Epithelial cell of proximal tubule (primary cell): ENCODE data around the gene RBM44. TPM values are rescaled to one million over a fixed set of nuclear protein-coding genes. Genes with fewer than 3 reads are reported as not detected.
"Not testable (repeated sequence)": the region's sequence is repeated elsewhere in the genome, so short reads cannot be mapped to it uniquely, and the experiment has no call there.

Experiments used
- DNase-seq: peaks from one replicate; pipeline ENCODE4 v3.0.0-alpha.2; 2011; ENCODE audit warnings: low read depth
- H3K4me3 ChIP-seq: 2 replicates; pipeline ENCODE4 v1.5.1; 2011; ENCODE audit warnings: low read depth, mild to moderate bottlenecking, low read length
- CTCF ChIP-seq: conservative IDR thresholded peaks from 2 replicates; pipeline ENCODE4 v1.5.1; 2012; ENCODE audit warnings: low read depth, mild to moderate bottlenecking, low read length
- total RNA-seq: library from RNA; depleted of rRNA; stranded (reverse); fragments of >200 nt; gene quantifications from 2 replicates; pipeline ENCODE4 v1.2.3, GENCODE V29; 2015

RBM44 gene
- total RNA-seq, 1 donor from 2014 or later: 0.75 TPM

DNA sequence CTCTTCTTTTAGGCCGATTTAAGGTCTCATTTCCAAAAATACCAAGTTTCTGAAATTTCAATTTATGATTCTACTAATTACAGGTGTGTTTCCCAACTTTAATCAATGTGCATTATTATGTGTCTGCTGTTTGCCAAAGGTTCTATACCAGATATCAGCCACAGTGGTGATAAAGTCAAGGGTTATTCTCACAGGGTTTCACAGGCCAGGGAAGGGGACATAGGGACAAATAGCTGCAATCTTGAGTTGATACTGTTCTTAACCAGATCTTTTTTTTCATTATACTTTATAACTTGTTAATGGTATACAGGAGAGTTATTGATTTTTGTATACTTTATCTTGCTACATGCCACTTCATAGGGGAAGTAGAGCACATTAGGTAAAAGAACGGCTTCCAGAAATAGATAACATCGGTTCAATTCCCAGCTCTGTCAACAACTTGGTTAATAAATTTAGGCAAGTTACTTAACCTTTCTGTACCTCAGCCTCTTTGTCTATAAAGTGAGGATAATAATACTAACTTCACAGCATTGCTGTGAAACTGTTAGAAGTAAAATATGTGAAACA is 28.9 kb downstream of the RBM44 start:
- DNase-seq: no peak
- no peak overlapping the region for H3K4me3 ChIP-seq
- TF ChIP-seq CTCF: no peak

DNA sequence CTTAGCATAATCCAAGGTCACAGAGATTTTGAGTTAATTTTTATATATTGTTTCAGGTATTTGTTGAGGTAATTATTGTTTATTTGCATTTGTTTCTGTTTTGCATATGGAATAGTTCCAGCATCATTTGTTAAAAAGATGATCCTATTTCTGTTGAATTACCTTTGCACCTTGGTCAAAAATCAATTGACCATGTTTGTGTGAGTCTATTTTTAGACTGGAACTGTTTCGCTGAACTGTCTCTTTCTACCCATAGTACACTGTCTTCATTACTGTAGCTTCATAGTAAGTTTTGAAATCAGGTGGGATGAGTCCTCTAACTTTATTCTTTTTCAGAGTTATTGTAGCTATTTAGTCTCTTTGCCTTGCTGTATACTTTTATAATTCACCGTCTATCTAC is 31.9 kb downstream of the RBM44 start:
- H3K4me3 ChIP-seq: no peak overlapping the region
- TF ChIP-seq CTCF: no peak
- DNase-seq: no peak

DNA sequence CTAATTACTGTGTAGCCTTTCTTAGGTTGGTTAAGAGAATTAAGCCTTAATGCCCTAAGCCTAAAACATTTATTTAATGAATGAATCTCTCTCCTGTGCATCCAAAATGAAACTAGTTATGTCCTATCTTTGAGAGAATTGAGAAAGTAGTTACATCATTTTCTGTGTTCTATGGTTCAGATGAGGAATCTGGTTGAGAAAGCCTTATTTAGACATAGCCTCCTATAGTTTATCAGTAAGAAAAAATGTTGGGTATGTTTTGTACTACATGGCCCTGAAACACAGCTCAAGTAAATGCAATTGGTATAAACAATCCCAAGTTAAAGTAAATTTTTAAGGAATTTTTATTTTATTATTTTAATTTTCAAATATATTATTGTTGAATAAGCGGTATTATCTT is 35.0 kb downstream of the RBM44 start:
- TF ChIP-seq CTCF: no peak
- no peak overlapping the region for H3K4me3 ChIP-seq
- no peak for DNase-seq

DNA sequence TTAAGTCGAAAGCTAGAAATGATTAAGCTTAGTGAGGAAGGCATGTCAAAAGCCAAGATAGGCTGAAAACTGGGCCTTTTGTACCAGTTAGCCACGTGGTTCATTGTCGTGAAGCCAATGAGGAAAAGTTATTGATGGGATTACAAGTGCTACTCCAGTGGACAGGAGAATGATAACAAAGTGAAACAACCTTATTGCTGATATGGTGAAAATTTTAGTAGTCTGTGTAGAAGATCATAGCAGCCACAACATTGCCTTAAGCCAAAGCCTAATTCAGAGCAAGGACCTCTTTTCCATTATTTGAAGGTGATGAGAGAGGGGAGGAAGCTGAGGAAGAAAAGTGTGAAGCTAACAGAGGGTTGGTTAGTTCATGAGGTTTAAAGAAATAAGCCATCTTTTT is 36.8 kb downstream of the RBM44 start:
- DNase-seq: no peak
- TF ChIP-seq CTCF: no peak
- H3K4me3 ChIP-seq: no peak overlapping the region

DNA sequence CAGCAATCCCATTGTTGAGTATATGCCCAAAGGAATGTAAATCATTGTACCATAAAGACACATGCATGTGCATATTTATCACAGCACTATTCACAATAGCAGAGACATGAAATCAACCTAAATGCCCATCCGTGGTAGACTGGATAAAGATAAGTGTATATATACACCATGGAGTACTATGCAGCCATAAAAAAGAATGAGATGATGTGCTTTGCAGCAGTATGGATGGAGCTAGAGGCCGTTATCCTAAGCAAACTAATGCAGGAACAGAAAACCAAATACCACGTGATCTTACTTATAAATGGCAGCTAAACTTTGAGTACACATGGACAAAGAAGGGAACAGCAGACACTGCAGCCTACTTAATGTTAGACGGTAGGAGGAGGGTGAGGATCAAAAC is 42.5 kb downstream of the RBM44 start:
- TF ChIP-seq CTCF: no peak
- no peak overlapping the region for H3K4me3 ChIP-seq
- DNase-seq: no peak

GRCh38 chr2:237848940-237849339 is 50.4 kb downstream of the RBM44 start:
- not testable (repeated sequence) for DNase-seq, H3K4me3 ChIP-seq

DNA sequence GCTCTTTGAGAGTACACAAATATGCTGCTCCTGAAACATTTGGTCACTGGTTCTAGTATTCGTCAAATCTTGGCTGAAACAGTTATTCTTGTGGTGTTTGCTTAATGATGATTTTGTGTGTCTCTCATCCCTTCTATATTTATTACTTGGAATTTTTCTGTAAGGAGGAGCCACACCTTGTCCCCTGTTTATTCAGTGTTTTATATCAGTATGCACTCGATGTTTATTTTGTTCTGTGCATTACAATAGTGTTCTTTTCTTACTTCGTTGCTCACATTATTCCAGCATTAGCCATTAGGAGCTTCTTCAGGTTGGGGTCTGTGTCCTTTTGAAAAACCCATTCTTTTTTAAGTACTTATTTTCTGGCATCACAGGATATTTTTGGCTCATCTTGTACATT is 55.7 kb downstream of the RBM44 start:
- H3K4me3 ChIP-seq: no peak overlapping the region
- DNase-seq: no peak
- TF ChIP-seq CTCF: no peak

DNA sequence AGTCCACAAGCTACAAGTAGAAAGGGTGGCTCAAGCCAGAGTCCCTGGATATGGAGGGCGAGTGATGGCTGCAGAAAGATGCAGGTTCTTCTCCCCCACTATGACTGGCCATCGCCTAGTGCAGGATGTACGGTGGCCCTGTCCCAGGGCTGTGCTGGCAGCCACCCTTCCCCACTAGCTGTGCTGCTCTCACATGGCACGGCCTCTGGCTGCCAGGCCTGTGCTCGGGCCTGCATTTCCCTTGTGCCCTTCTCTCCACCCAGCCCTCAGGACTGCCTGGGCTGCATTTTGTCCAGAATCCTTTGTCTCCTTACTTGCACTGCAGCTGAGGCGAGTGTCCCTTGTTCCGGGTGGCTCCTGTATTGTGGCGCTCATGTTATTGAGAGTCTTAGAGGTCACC is 59.2 kb downstream of the RBM44 start:
- no peak for TF ChIP-seq CTCF
- no peak for DNase-seq
- no peak overlapping the region for H3K4me3 ChIP-seq
